ENCODE data around the gene HSF2.

Gene HSF2

DNA sequence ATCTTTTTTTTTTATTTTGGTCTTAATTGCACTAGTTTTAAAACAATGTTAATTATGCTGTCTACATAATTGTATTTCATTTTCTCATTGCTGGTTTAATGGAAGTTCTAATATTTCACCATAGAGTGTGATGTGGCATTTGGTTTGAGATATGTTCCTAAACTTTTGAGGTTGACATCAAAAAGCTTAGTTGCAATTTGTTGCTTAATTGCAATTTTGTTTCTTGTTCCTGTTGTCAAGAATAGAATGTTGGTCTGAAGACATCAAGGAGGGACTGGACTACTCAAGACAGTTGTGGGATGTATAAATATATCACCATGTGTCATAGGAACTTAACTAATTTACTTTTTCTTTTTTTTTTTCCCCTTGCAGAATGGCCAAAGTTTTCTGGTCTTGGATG is 12.5 kb downstream of the HSF2 start:
- ChIA-PET CTCF (no interaction called here), POLR2A (no interaction called here)
- DNase-seq (ENCODE audit: low read depth, low spot score) = no peak
- H3K4me3 ChIP-seq (ENCODE audit: low read depth, low read length) = no peak overlapping the region
- no peak for TF ChIP-seq CTCF (IDR thresholded peaks at IDR 0.05; ENCODE audit: insufficient read depth, low read length, missing control alignments)

GRCh38 chr6:122416825-122417224 is 17.4 kb downstream of the HSF2 start:
- TF ChIP-seq CTCF (IDR thresholded peaks at IDR 0.05; ENCODE audit: insufficient read depth, low read length, missing control alignments) = no peak
- ChIA-PET CTCF (interaction anchor here (0.6 kb wide), 1 partner anchor 332 kb away, joined by 3 read pairs; no protein-coding TSS in a partner anchor), POLR2A (no interaction called here)
- no peak for DNase-seq (ENCODE audit: low read depth, low spot score)
- no peak overlapping the region for H3K4me3 ChIP-seq (ENCODE audit: low read depth, low read length)

GRCh38 chr6:122422003-122422402 is 22.6 kb downstream of the HSF2 start:
- TF ChIP-seq CTCF (IDR thresholded peaks at IDR 0.05; ENCODE audit: insufficient read depth, low read length, missing control alignments) = no peak
- POLR2A ChIA-PET = no interaction called here
- CTCF ChIA-PET = interaction anchor here (1.0 kb wide), 1 partner anchor 20 kb away, joined by 3 read pairs; no protein-coding TSS in a partner anchor
- no peak for DNase-seq (ENCODE audit: low read depth, low spot score)
- no peak overlapping the region for H3K4me3 ChIP-seq (ENCODE audit: low read depth, low read length)

DNA sequence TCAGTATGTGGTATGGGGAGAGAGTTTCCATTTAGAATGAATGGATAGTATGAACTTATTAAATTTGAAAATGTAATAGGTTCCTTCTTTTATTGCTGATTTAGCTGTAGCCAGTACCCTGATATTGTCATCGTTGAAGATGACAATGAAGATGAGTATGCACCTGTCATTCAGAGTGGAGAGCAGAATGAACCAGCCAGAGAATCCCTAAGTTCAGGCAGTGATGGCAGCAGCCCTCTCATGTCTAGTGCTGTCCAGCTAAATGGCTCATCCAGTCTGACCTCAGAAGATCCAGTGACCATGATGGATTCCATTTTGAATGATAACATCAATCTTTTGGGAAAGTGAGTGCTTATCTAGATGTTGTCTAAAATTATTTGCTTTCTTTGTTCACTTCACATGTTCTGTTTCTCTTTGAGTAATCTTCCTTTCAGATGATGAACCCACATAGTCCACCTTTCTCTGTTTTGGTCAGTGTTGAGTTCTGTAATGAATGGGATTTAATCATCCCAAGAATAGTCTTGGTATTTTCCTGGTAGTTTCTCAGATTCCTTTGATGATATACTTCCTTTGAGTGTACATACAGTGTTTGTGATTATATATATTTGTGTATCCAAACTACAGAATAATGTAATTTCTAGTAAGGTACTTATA is 23.3 kb downstream of the HSF2 start:
- POLR2A ChIA-PET = no interaction called here
- DNase-seq (ENCODE audit: low read depth, low spot score) = no peak
- CTCF ChIA-PET = interaction anchor here (1.0 kb wide), 1 partner anchor 21 kb away, joined by 3 read pairs; no protein-coding TSS in a partner anchor
- no peak overlapping the region for H3K4me3 ChIP-seq (ENCODE audit: low read depth, low read length)
- no peak for TF ChIP-seq CTCF (IDR thresholded peaks at IDR 0.05; ENCODE audit: insufficient read depth, low read length, missing control alignments)

DNA sequence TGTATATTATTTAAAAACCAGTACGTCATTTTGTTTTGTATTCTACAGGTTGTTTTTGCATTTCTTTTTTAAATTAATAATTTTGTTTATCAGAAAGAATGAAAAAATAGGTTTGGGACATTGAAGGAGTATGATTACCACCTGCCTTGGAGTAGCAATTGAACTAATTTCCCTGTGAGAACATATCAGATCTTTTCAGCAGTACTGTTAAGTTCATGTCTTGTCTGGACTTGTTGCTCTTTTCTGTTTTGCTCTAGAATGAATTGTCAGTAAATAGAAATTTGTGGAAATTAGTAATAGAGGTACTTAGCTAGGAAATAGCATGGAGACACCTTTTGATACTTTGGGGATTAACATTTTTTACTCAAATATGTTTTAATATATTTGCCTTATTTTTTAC is 24.3 kb downstream of the HSF2 start:
- no peak for DNase-seq (ENCODE audit: low read depth, low spot score)
- POLR2A ChIA-PET = no interaction called here
- TF ChIP-seq CTCF (IDR thresholded peaks at IDR 0.05; ENCODE audit: insufficient read depth, low read length, missing control alignments) = no peak
- CTCF ChIA-PET = no interaction called here
- no peak overlapping the region for H3K4me3 ChIP-seq (ENCODE audit: low read depth, low read length)

DNA sequence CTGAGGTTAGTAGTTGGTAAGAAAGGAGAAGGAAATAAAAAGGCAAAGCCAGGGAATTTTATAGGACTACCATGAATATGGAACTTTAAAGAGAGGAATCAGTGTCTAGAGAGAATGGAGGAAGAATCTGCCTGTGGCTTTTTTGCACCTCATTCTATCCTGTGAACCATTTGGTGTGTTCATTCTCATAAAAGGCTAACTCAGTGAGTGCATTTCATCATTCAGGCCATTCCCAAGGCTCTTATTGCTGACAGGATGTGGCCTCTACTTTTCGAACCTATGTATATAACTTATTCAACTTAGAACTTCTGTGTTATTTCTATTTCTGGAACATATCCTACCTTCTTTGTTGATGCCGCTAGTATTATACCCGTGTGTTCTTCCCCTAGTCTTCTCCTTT is 27.1 kb downstream of the HSF2 start:
- ChIA-PET POLR2A (no interaction called here), CTCF (interaction anchor here (0.9 kb wide), 1 partner anchor 9 kb away, joined by 4 read pairs; no protein-coding TSS in a partner anchor)
- no peak for DNase-seq (ENCODE audit: low read depth, low spot score)
- no peak for TF ChIP-seq CTCF (IDR thresholded peaks at IDR 0.05; ENCODE audit: insufficient read depth, low read length, missing control alignments)
- no peak overlapping the region for H3K4me3 ChIP-seq (ENCODE audit: low read depth, low read length)
